OCI-LY7 (cell line): ENCODE data around the gene SYCP2L.

ENCODE experiments used
- EZH2phosphoT487 ChIP-seq: fragments of 200-600 bp; sonication (generic); IDR thresholded peaks from 2 replicates; pipeline ENCODE4 v1.6.1; 2018; ENCODE audit warnings: low read depth, borderline replicate concordance, mild to moderate bottlenecking, mixed run types, antibody characterized with exemption, low read length, moderate library complexity, mixed read lengths
- TF ChIP-seq, protein P1 (sequence below): fragments of 200-600 bp; sonication (generic); conservative IDR thresholded peaks from 2 replicates; pipeline ENCODE4 v1.5.1; 2014; ENCODE audit warnings: mild to moderate bottlenecking, antibody characterized with exemption, low read length, moderate library complexity, mixed read lengths

DNA sequence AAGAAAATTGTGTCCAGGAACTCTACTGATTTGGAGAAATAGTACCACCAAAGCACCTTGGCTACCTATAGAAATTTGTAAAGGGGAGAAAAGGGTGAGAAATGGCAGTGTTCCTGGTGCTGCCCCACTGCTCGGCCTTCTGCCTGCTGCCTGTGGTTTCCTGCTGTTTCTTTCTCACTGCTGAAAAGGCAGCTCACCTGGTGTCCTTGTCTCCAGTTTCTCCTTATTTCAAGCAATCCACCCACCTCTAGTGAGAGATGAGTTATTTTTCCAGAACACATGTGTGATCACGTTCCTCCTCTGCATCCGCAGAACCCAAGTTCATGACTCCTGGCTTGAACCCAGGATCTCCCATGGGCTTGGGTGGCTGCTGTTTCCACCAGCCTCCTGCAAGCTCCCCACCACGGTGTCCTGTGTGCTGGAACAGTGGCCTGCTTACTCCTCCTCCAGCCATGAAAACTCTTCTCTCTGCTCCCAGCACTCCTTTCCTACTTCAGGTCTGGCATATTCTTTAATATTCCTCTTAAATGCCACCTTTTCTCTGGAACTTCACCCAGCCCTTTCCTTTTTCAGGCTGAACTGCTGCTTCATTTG lies 108.4 kb downstream of the SYCP2L start:
- TF ChIP-seq EZH2phosphoT487 = no peak
- TF ChIP-seq, protein P1, sequence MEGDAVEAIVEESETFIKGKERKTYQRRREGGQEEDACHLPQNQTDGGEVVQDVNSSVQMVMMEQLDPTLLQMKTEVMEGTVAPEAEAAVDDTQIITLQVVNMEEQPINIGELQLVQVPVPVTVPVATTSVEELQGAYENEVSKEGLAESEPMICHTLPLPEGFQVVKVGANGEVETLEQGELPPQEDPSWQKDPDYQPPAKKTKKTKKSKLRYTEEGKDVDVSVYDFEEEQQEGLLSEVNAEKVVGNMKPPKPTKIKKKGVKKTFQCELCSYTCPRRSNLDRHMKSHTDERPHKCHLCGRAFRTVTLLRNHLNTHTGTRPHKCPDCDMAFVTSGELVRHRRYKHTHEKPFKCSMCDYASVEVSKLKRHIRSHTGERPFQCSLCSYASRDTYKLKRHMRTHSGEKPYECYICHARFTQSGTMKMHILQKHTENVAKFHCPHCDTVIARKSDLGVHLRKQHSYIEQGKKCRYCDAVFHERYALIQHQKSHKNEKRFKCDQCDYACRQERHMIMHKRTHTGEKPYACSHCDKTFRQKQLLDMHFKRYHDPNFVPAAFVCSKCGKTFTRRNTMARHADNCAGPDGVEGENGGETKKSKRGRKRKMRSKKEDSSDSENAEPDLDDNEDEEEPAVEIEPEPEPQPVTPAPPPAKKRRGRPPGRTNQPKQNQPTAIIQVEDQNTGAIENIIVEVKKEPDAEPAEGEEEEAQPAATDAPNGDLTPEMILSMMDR = no peak
